ENCODE results near the gene STPG4. TPM values are rescaled to one million over a fixed set of nuclear protein-coding genes. Genes with fewer than 3 reads are reported as not detected.
"Not testable (repeated sequence)": the region's sequence is repeated elsewhere in the genome, so short reads cannot be mapped to it uniquely, and the experiment has no call there.

Gene STPG4
- total RNA-seq, 1 donor from 2014 or later, result not detected

GRCh38 chr2:47129191-47129706 is 25.9 kb downstream of the STPG4 start:
- ATAC-seq (no peak), DNase-seq (ENCODE audit: low spot score) (no peak)

GRCh38 chr2:47128705-47129104 is 26.4 kb downstream of the STPG4 start:
- no peak for ATAC-seq

GRCh38 chr2:47127862-47128543 is 27.1 kb downstream of the STPG4 start:
- peak; percentile 80 for ATAC-seq
- DNase-seq (ENCODE audit: low spot score), result no peak

More at GRCh38 chr2:47128705-47129104, 26.4 kb downstream of the STPG4 start:
- no peak for DNase-seq (ENCODE audit: low spot score)

GRCh38 chr2:47126783-47127182 is 28.3 kb downstream of the STPG4 start:
- no peak for DNase-seq (ENCODE audit: low spot score)

DNA sequence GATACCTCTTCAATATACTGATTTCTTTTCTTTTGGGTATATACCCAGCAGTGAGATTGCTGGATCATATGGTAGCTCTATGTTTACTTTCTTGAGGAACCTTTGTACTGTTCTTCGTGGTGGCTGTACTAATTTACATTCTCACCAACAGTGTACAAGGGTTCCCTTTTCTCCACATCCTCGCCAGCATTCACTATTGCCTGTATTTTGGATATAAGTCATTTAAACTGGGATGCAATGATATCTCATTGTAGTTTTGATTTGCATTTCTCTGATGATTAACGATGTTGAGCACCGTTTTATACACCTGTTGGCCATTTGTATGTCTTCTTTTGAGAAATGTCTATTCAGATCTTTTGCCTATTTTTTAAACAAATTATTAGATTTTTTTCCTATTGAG is 30.4 kb downstream of the STPG4 start:
- not testable (repeated sequence) for DNase-seq (ENCODE audit: low spot score); ATAC-seq

More at GRCh38 chr2:47126783-47127182, 28.3 kb downstream of the STPG4 start:
- no peak for ATAC-seq

GRCh38 chr2:47120424-47120823 is 34.7 kb downstream of the STPG4 start:
- not testable (repeated sequence) for ATAC-seq; DNase-seq (ENCODE audit: low spot score)

DNA sequence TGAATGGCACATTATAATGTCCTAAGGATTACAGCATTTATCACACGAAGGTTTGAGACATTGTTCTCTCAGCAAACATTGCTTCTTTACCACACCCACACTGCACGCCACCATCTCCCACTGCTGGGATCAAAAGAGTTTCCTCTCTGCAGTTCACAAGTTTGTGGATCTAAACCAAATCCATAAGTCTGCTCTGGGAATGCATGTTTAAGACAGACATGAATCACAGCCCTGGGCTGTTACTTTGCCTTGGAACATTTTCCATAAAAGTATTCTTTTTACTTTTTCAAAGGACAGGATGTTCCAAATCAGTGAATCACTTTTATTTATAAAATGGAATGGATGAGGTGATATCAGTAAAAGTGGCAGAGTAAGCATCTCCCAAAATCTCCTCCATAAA is 36.1 kb downstream of the STPG4 start:
- ATAC-seq, result no peak
- DNase-seq (ENCODE audit: low spot score), result no peak

DNA sequence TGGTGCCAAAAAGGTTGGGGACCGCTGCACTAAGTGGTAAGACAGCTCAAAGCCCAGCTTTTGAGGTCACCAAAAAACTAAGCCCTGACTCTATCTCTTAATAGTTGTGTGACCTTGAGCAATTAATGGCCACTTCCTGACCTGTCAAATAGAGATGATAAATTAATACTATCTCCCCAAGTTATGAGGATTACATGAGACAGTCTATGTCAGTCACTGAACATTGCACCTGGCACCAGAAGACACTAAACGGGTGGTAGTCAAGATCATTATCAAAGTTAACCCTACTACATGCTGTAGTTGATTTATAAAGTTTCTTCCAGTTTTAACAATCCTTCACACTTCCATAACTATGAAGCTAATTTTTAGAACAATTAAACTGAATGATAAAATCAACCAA is 36.5 kb downstream of the STPG4 start:
- no peak for ATAC-seq
- no peak for DNase-seq (ENCODE audit: low spot score)

- no peak for ATAC-seq
Measured at GRCh38 chr2:47112665-47113435, 42.3 kb downstream of the STPG4 start.

DNA sequence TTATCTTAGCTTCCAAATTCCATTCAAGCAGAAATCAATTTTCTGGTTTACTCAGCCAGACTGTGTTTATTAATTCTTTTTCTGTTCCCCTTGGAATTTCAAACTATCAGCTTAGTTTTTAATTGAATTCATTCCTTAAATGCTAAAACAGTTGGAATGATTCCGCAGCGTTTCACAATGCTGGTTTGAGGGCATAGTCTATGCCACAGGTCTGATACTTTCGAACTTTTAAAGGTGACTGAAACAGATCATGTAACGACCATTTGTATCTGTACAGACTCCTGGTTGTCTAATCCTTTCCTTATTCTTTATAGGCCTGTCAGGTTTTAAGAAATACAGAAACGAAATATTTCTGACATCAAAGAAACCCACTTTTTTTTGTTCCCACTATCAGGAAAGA is 45.4 kb downstream of the STPG4 start:
- ATAC-seq (peak; percentile 98), DNase-seq (ENCODE audit: low spot score) (peak; percentile 61)

More at GRCh38 chr2:47112665-47113435, 42.3 kb downstream of the STPG4 start:
- no peak for DNase-seq (ENCODE audit: low spot score)

DNA sequence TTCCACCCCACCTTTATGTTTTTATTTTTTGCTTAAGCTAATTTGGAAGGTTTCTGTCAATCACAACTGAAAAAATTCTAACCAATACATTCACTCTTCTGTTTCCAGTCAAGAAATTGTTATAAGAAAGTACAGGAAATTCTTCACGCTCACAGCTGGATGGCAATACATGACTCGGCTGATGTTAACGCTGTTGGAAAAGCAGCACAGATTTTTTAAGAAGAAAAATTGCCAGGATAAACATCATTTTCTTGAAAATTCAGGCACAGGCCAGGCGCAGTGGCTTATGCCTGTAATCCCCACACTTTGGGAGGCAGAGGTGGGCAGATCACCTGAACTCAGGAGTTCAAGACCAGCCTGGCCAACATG is 46.1 kb downstream of the STPG4 start:
- ATAC-seq (no peak), DNase-seq (ENCODE audit: low spot score) (no peak)

GRCh38 chr2:47108267-47109006 is 46.7 kb downstream of the STPG4 start:
- ATAC-seq, result peak; percentile 48
- not testable (repeated sequence) for DNase-seq (ENCODE audit: low spot score)

- DNase-seq (ENCODE audit: low spot score); ATAC-seq: not testable (repeated sequence)
Measured at GRCh38 chr2:47107201-47107600, 47.9 kb downstream of the STPG4 start.

DNA sequence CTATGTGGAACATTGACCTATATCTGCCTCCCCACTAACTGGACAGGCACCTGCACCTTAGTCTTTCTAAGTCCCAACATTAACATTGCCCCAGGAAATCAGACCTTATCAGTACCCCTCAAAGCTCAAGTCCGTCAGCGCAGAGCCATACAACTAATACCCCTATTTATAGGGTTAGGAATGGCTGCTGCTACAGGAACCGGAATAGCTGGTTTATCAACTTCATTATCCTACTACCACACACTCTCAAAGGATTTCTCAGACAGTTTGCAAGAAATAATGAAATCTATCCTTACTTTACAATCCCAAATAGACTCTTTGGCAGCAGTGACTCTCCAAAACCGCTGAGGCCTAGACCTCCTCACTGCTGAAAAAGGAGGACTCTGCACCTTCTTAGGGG is 48.9 kb downstream of the STPG4 start:
- ATAC-seq, result not testable (repeated sequence)

GRCh38 chr2:47099712-47100111 is 55.4 kb downstream of the STPG4 start:
- ATAC-seq; DNase-seq (ENCODE audit: low spot score): not testable (repeated sequence)

More for the DNA sequence above, 48.9 kb downstream of the STPG4 start:
- DNase-seq (ENCODE audit: low spot score), result not testable (repeated sequence)

- DNase-seq (ENCODE audit: low spot score) (no peak), ATAC-seq (no peak)
Measured at GRCh38 chr2:47098953-47099352, 56.2 kb downstream of the STPG4 start.

DNA sequence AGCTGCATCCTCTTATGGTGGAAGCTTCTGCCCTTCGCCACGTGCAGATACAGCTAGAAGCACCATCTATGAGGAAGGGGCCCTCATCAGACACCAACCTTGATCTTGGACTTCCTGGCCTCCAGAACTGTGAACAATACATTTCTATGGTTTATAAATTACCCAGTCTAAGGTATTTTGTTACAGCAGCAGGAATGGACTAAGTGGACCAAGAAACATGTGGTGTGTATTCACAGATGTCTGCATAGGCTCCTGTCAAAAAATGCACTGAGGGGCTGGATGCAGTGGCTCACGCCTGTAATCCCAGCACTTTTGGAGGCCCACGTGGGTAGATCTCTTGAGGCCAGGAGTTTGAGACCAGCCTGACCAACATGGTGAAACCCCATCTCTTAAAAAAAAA is 57.5 kb downstream of the STPG4 start:
- ATAC-seq, result no peak
- DNase-seq (ENCODE audit: low spot score), result no peak

GRCh38 chr2:47096451-47096850 is 58.7 kb downstream of the STPG4 start:
- no peak for DNase-seq (ENCODE audit: low spot score)
- no peak for ATAC-seq

- ATAC-seq (no peak), DNase-seq (ENCODE audit: low spot score) (no peak)
Measured at GRCh38 chr2:47095349-47096020, 59.6 kb downstream of the STPG4 start.

GRCh38 chr2:47094511-47095142 is 60.5 kb downstream of the STPG4 start:
- no peak for DNase-seq (ENCODE audit: low spot score)

More at GRCh38 chr2:47094511-47095142, 60.5 kb downstream of the STPG4 start:
- ATAC-seq, result no peak

Data from left lobe of liver (tissue), 2 donors.